GM18861 (cell line): Measurements from ENCODE around the gene LPCAT3.

Source experiments
- ATAC-seq: cut with Tn5 transposase; IDR thresholded peaks from one replicate; pipeline ENCODE4 v1.9.1; 2021; ENCODE audit not compliant: unreplicated experiment

Gene LPCAT3

DNA sequence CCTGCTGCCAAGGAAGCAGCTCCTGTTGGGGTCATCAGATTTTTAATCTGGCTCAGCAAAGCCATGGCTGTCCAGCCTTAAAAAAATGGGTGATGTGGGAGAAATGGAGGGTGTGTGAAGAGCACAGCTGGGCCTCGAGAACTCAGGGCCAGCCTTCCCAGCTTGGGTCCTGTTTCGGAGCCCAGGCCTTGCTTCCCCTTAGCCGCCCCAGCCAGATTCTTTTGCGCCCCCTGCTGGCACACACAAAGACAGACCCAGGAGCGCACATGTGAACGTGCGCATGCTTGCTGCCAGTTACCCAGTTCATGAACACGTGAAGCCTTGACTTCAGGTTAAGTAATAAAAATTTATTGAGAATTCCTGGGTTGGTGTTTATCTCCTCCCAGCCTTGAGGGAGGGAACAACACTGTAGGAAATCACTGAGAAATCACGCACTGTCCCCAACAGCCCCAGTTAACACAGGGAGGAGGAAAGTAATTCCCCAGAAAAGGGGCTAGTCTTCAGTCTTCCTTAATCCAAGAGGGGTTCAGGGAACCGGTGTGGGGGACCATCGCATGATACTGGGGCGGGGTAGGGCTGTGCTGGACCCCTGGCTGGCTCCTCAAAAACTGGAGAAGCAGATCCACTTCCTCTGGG lies 53.1 kb downstream of the LPCAT3 start:
- ATAC-seq, result no peak

GRCh38 chr12:6964605-6965025 lies 53.7 kb downstream of the LPCAT3 start:
- ATAC-seq, result no peak

DNA sequence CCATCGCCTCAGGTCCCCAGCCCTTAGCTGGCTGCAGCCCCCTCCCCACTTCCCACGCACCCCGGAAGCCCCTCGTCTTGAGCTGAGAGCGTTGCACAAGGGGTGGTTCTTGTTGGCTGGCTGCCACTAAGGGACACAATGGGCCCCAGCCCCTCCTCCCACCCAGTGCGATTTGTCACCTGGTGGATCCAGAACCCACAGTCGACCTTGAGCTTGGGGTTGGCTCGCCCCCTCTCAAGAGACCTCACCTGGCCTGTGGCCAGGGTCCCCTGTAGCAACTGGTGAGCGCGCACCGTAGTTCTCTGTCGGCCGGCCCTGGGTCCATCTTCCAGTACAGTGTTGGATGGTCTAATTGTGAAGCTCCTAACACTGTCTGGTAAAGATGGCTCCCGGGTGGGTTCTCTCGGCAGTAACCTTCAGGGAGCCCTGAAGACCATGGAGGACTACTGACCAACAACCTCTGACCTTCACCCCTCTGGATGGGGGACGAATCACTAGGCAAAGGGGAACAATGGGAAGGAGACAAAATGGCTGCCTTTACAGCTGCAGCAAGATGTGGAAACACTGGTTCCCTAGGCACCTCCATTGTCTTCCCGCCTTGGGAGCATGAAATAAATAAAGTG lies 54.4 kb downstream of the LPCAT3 start:
- ATAC-seq, result no peak

GRCh38 chr12:6963016-6963731 lies 55.1 kb downstream of the LPCAT3 start:
- ATAC-seq, result no peak

GRCh38 chr12:6962285-6963015 lies 55.8 kb downstream of the LPCAT3 start:
- no peak for ATAC-seq

DNA sequence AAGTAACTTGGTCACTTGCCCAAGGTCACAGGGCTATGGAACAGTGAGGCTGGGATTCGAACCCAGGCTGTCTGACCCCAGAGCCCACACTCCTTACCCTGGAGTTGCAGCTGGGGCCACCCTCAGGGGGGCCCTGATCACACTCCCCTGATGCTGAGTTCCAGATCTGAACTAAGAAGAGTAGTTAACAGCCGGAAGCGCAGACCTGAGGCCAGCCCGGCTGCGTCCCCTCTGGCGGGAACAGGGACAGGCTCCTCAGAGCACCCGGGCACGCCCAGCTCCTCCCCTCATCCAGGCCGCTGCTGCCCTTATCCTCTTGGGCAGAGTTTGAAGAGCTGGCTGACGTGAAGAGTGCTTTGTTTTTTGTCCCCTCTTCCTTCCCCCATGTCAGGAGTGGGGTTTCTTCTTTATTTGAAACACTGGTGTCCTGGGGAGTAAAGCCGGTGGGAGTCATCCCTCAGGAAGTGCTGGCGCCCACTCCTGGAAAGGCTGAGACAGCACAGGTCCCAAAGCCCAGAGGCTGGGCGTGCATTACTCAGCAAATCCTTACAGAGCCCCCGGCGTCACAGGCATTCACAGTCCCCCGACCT lies 56.5 kb downstream of the LPCAT3 start:
- peak; percentile 20 for ATAC-seq

DNA sequence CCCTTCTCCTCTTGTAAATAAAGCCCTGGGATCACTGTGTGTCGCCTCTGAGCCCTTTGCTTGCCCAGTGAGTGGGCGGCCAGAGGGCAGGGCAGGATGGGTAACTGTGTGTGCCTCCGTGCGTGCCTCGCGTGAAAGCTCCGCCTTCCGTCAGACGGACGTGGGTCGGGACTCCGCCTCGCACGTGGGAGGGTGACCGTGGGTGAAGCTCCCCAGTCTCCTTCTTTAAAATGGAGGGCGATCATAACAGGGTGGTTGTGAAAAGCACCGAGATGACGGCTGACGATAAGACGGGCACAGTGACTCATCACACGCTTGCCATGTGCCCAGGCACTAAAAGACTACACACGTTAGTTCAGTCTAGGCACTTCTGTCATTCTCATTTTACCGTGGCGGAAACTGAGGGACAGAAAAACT lies 57.0 kb downstream of the LPCAT3 start:
- ATAC-seq, result peak; percentile 18

DNA sequence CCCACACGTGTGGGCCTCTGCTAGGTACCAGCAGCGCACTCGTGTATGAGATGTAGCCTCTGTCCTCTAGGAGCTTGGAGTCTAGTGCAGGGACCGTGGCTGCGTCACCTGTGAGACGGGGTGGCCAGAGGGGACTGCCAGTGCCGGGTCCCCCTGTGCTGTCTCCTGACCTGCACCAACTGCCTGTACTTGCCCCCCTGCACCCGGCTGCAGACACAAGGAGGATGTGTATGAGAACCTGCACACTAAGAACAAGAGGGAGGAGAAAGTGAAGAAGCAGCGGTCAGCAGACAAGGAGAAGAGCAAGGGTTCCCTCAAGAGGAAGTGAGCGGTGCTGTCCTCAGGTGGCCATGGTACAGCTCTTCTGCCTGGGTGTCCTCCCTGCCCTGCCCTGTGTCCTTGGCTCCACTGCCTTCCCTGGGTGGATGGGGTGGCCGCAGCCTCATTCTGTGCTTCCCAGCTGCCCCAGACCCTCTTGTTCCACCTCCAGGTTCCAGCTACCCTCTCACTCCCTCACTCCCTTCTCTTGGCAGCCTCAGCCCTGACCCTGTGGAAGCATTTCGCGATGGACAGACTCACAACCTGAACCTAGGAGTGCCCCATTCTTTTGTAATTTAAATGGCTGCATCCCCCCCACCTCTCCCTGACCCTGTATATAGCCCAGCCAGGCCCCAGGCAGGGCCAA lies 57.5 kb downstream of the LPCAT3 start:
- no peak for ATAC-seq

GRCh38 chr12:6959805-6960592 lies 58.3 kb downstream of the LPCAT3 start:
- no peak for ATAC-seq

DNA sequence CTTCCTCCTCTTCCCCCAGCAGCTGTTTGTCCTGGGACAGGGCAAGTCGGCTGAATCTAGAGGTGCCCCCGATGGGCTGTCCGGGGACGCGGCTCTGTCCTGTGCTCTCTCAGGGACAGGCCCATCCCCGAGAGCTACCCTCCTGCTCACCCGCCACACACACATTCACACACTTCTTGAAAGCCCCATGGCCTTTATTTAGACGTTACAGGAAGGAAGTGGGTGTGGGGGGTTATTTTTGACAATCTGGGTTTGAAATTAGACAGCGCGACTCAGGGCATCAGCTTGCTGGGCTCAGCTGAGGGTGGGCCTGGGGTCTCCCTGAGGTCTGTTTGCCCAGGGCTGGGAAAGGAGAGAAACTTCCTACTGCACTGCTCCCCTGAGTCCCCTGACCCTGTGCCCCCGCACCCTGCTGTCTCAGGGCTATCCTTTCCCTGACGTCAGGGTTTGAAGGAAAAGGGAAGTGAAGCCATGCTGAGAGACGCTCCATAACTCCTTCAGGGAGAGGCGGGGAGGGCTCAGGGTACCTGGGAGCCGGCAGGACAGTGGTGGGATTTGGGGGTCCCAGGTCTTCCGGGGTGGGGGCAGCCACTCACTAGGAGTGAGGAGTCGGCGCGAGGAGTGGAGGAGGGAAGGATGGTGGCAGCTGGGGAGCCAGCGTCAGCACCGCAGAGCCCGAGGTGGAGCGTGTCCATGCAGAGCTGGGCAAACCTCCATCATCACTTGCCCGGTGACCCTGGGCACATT lies 59.0 kb downstream of the LPCAT3 start:
- peak; percentile 35 for ATAC-seq

GRCh38 chr12:6958609-6959057 lies 59.6 kb downstream of the LPCAT3 start:
- ATAC-seq, result no peak

DNA sequence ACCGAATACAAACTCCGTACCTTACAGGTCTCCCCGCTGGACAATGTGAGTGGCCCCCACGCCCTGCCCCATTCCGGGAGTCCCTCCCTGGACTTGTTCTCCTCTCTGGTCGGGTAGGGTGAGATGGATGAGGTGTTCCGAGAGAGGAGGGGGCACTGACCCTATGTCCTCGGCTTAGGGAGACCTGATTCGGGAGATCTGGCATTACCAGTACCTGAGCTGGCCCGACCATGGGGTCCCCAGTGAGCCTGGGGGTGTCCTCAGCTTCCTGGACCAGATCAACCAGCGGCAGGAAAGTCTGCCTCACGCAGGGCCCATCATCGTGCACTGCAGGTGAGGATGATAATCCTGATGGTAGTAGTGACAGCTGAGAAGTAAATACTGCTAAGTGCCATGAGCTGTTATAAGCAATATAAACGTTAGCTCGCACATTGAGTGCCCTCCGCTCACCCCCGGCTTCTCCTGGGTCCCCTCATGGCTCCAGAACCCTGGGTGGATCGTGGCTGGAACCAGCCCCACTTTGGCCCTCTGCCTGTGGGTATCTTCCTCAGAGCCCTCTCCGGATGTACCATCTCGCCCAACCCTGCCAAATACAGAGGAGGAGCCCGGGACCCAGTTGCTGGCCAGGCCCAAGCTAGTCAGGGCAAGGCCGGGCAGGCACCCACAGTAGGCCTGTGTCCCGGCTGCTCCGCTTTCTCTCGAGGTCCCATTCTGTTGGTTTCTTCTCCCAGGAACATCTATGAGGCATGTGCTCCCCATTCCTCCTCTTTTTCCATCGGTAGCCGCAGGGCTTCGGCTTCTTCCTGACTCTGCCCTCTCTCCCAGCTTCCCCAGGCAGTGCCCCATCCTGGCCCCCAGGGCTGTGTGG lies 60.3 kb downstream of the LPCAT3 start:
- no peak for ATAC-seq

- no peak for ATAC-seq
Observed at GRCh38 chr12:6957151-6957701, 61.0 kb downstream of the LPCAT3 start.

GRCh38 chr12:6956021-6956727 lies 62.1 kb downstream of the LPCAT3 start:
- no peak for ATAC-seq

- no peak for ATAC-seq
Observed at GRCh38 chr12:6955108-6956020, 62.9 kb downstream of the LPCAT3 start.
